ENCODE measurements around the gene TTLL5. TPM values are rescaled to one million over a fixed set of nuclear protein-coding genes. Genes with fewer than 3 reads are reported as not detected.

The TTLL5 gene
- total and polyA plus RNA-seq, 2 of the 13 experiments (the other 11 are each of a cell fraction or from before 2014, with no cell fraction given) = 11.8 to 18.8 TPM

DNA sequence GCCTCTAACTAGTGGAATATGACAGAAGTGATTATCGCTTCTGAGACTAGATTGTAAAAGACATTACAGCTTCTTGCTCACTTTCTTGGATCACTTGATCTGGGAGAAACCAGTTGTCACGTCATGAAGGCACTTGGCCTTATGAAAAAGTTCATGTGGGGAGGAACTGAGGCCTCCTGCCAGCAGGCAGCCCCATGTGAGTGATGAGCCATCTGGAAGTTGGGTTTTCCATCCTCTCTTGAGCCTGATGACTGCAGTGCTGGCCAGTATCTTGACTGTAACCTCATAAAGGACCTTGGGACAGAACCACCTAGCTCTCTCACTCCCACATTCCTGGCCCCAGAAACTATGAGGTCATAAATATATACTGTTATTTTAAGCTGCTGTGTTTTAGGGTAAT is 28.0 kb downstream of the TTLL5 start (continued):
- no peak for TF ChIP-seq ARHGAP35 (CRISPR knock-in tag; IDR thresholded peaks at IDR 0.05; ENCODE audit: borderline replicate concordance)
- TF ChIP-seq, protein P1, sequence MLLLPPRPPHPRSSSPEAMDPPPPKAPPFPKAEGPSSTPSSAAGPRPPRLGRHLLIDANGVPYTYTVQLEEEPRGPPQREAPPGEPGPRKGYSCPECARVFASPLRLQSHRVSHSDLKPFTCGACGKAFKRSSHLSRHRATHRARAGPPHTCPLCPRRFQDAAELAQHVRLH (CRISPR knock-in tag; IDR thresholded peaks at IDR 0.05; ENCODE audit: borderline replicate concordance, low read depth) = no peak

DNA sequence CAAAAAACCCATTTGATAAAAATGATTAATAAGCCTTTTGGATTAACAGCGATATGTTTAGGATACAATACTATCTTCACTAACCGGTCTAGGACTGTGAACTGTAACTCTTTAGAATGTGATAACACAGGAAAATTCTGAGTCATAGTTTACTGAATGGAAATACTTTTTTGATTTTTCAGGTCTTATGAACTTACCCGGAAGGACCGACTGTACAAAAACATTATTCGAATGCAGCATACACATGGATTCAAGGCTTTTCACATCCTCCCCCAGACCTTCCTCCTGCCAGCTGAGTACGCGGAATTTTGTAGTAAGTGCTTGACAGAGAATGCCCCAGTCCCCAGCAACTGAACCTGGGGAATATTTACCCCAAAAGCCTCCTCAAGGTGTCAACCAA is 29.0 kb downstream of the TTLL5 start:
- Histone ChIP-seq H3K9ac (ENCODE audit: insufficient read depth, low read depth, low read length) (no peak overlapping the region), H3K4me1 (ENCODE audit: insufficient read depth, low read length) (no peaks in the 10 kb centered on the region), H4K20me1 (ENCODE audit: insufficient read depth, low read length) (no peaks in the 10 kb centered on the region), H2AFZ (ENCODE audit: low read length) (no peak overlapping the region), H3K36me3 (replicated peaks in 1 of 2; ENCODE audit: control insufficient read depth in 1 of 2, insufficient read depth in 2 of 2, low read length in 2 of 2) (peaks cover 9 to 37% of the 10 kb centered on the region in 2 experiments; a peak in 4 of 5 replicates), H3K27me3 (ENCODE audit: control insufficient read depth in 1 of 2, insufficient read depth in 2 of 2, low read length in 2 of 2) (no peaks in the 10 kb centered on the region), H3K79me2 (ENCODE audit: insufficient read depth, low read length) (no peaks in the 10 kb centered on the region), H3K4me2 (ENCODE audit: low read depth, low read length) (no peak overlapping the region), H3K9me3 (ENCODE audit: low read length) (no peaks in the 10 kb centered on the region), H3K4me3 (replicated peaks in 1 of 3; ENCODE audit: insufficient read depth in 1 of 3, low read depth in 2 of 3, low read length in 3 of 3) (no peak overlapping the region), H3K27ac (ENCODE audit: extremely low read length, insufficient read depth, low read length) (no peak overlapping the region)
- no TSS peak for BruUV-seq (replicated peaks)
- ATAC-seq (no peak), FAIRE-seq (no peak), DNase-seq (ENCODE audit: low spot score) (no peak)
- no peak for TF ChIP-seq ASH2L (IDR thresholded peaks at IDR 0.05; ENCODE audit: insufficient read length, low read depth, low read length)
- no peak for TF ChIP-seq ZSCAN29 (CRISPR knock-in tag; conservative IDR thresholded peaks at IDR 0.05)
- no peak for TF ChIP-seq GLI4 (CRISPR knock-in tag; IDR thresholded peaks at IDR 0.05; ENCODE audit: borderline replicate concordance)
- no peak for TF ChIP-seq ZNF660 (CRISPR knock-in tag; IDR thresholded peaks at IDR 0.05; ENCODE audit: borderline replicate concordance, low read depth)
- TF ChIP-seq, protein P2, sequence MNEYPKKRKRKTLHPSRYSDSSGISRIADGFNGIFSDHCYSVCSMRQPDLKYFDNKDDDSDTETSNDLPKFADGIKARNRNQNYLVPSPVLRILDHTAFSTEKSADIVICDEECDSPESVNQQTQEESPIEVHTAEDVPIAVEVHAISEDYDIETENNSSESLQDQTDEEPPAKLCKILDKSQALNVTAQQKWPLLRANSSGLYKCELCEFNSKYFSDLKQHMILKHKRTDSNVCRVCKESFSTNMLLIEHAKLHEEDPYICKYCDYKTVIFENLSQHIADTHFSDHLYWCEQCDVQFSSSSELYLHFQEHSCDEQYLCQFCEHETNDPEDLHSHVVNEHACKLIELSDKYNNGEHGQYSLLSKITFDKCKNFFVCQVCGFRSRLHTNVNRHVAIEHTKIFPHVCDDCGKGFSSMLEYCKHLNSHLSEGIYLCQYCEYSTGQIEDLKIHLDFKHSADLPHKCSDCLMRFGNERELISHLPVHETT (CRISPR knock-in tag; conservative IDR thresholded peaks at IDR 0.05) = no peak
- TF ChIP-seq, protein P3, sequence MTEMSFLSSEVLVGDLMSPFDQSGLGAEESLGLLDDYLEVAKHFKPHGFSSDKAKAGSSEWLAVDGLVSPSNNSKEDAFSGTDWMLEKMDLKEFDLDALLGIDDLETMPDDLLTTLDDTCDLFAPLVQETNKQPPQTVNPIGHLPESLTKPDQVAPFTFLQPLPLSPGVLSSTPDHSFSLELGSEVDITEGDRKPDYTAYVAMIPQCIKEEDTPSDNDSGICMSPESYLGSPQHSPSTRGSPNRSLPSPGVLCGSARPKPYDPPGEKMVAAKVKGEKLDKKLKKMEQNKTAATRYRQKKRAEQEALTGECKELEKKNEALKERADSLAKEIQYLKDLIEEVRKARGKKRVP (CRISPR knock-in tag; IDR thresholded peaks at IDR 0.05) = no peak
- TF ChIP-seq, protein P4, sequence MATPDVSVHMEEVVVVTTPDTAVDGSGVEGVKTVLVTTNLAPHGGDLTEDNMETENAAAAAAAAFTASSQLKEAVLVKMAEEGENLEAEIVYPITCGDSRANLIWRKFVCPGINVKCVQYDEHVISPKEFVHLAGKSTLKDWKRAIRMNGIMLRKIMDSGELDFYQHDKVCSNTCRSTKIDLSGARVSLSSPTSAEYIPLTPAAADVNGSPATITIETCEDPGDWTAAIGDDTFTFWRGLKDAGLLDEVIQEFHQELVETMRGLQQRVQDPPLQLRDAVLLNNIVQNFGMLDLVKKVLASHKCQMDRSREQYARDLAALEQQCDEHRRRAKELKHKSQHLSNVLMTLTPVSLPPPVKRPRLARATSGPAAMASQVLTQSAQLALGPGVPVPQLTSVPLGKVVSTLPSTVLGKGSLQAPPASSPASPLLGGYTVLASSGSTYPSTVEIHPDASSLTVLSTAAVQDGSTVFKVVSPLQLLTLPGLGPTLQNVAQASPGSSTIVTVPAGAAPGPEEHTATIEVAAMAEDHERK (CRISPR knock-in tag; IDR thresholded peaks at IDR 0.05; ENCODE audit: low read depth) = no peak
- TF ChIP-seq ZNF552 (CRISPR knock-in tag; IDR thresholded peaks at IDR 0.05; ENCODE audit: borderline replicate concordance) = no peak
- TF ChIP-seq, protein P5, sequence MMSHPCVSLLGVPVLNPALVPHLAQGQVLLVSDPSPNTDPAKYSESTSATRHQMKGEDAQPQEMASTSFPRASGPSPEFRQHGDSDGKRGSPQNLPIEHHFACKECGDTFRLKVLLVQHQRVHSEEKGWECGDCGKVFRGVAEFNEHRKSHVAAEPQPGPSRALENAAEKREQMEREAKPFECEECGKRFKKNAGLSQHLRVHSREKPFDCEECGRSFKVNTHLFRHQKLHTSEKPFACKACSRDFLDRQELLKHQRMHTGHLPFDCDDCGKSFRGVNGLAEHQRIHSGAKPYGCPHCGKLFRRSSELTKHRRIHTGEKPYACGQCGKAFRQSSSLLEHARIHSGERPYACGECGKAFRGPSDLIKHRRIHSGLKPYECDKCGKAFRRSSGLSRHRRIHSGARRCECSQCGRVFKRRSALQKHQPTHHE (CRISPR knock-in tag; IDR thresholded peaks at IDR 0.05; ENCODE audit: borderline replicate concordance) = no peak
- no peak for TF ChIP-seq ZNF83 (CRISPR knock-in tag; IDR thresholded peaks at IDR 0.05; ENCODE audit: borderline replicate concordance)
- intact Hi-C loops (cut with micrococcal nuclease; ENCODE audit: unreplicated experiment) (no loop called here), in situ Hi-C loops (cut with HindIII; ENCODE audit: extremely low pct_ligation_motif_present, low pct_unique_long_range_greater_than_20kb) (no loop called here)
- POLR2A ChIA-PET = no interaction called here
- WGBS (ENCODE audit: low lambda C conversion rate) = 98% methylated on average over 7 of the region's 7 CpGs
- CTCF ChIA-PET (ENCODE audit: low intra/inter-chr PET ratio, low total read pairs) = no interaction called here
